Neural crest cell (in vitro differentiated cells): ENCODE data around the gene OR5B17. TPM values are rescaled to one million over a fixed set of nuclear protein-coding genes. Genes with fewer than 3 reads are reported as not detected.

Source experiments
- DNase-seq: peaks from one replicate; pipeline ENCODE4 v3.0.0; 2021; ENCODE audit warnings: low read depth, mixed read lengths, low spot score
- H3K27ac Mint-ChIP-seq: one replicate; pipeline ENCODE4 v1.8.0; 2021; ENCODE audit warnings: mild to moderate bottlenecking, mixed read lengths; ENCODE audit not compliant: unreplicated experiment
- H3K27me3 Mint-ChIP-seq: 2 replicates; pipeline ENCODE4 v1.8.0; 2021; ENCODE audit warnings: low read depth, mild to moderate bottlenecking, mixed read lengths
- H3K36me3 Mint-ChIP-seq: 2 replicates; pipeline ENCODE4 v1.8.0; 2021; ENCODE audit warnings: low read depth, mild to moderate bottlenecking, mixed read lengths
- H3K4me1 Mint-ChIP-seq: 2 replicates; pipeline ENCODE4 v1.8.0; 2021; ENCODE audit warnings: mixed read lengths
- H3K4me3 Mint-ChIP-seq: one replicate; pipeline ENCODE4 v1.8.0; 2021; ENCODE audit warnings: mild to moderate bottlenecking, mixed read lengths
- H3K9me3 Mint-ChIP-seq: 2 replicates; pipeline ENCODE4 v1.8.0; 2021; ENCODE audit warnings: mixed read lengths
- CTCF ChIP-seq: fragments of 200-600 bp; sonication (generic); conservative IDR thresholded peaks from 2 replicates; pipeline ENCODE4 v1.5.0; 2021; ENCODE audit warnings: antibody characterized with exemption, mild to moderate bottlenecking
- total RNA-seq: library from RNA; stranded (reverse); gene quantifications from 2 replicates; pipeline ENCODE4 v1.2.1, GENCODE V29; 2021

OR5B17 gene
- total RNA-seq, 1 donor from 2014 or later = not detected

DNA sequence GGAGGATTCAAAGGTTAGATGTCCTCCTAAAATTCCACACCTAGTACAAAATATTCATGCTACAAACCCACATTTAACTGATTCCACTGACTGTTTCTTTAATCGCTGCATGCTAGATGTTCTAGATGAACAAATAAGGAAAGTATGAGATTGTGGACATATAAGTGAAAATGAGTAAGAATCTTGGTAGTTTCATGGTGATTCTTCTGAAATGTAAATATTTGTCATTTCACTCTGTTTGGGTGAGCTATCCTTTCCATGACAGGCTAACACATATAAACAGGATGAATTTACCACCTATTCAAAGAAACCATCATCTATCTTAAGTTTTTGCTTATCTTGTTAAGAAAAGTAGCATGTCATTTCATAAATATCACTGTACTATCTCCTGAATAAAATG is 33.0 kb upstream of the OR5B17 start:
- Mint-ChIP-seq H3K27me3 (no peaks in the 10 kb centered on the region), H3K9me3 (peaks cover 17% of the 10 kb centered on the region), H3K36me3 (no peaks in the 10 kb centered on the region), H3K27ac (no peak overlapping the region), H3K4me1 (no peaks in the 10 kb centered on the region), H3K4me3 (no peak overlapping the region)
- DNase-seq = no peak
- no peak for TF ChIP-seq CTCF

DNA sequence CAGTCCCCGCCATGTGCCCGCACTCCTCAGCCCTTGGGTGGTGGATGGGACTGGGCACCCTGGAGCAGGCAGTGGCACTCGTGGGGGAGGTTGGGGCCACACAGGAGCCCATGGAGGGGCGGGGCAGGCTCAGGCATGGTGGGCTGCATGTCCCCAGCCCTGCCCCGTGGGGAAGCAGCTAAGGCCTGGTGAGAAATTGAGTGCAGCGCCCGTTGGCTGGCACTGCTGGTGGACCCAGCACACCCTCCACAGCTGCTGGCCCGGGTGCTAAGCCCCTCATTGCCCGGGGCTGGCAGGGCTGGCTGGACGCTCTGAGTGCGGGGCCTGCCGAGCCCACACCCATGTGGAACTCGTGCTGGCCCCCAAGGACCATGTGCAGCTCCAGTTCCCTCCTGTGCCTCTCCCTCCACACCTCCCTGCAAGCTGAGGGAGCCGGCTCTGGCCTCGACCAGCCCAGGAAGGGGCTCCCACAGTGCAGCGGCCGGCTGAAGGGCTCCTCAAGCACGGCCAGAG is 31.7 kb upstream of the OR5B17 start:
- no peaks in the 10 kb centered on the region for H3K4me1 Mint-ChIP-seq
- no peak for DNase-seq
- no peak for TF ChIP-seq CTCF
- peaks cover 11% of the 10 kb centered on the region for H3K9me3 Mint-ChIP-seq
- no peaks in the 10 kb centered on the region for H3K27me3 Mint-ChIP-seq
- no peaks in the 10 kb centered on the region for H3K36me3 Mint-ChIP-seq
- no peak overlapping the region for H3K27ac Mint-ChIP-seq
- no peak overlapping the region for H3K4me3 Mint-ChIP-seq

GRCh38 chr11:58354727-58355126 is 4.1 kb downstream of the OR5B17 start:
- Mint-ChIP-seq H3K4me3 (no peak overlapping the region), H3K27me3 (no peaks in the 10 kb centered on the region), H3K36me3 (no peaks in the 10 kb centered on the region), H3K4me1 (no peaks in the 10 kb centered on the region), H3K9me3 (no peaks in the 10 kb centered on the region), H3K27ac (no peak overlapping the region)
- TF ChIP-seq CTCF = no peak
- DNase-seq = no peak

DNA sequence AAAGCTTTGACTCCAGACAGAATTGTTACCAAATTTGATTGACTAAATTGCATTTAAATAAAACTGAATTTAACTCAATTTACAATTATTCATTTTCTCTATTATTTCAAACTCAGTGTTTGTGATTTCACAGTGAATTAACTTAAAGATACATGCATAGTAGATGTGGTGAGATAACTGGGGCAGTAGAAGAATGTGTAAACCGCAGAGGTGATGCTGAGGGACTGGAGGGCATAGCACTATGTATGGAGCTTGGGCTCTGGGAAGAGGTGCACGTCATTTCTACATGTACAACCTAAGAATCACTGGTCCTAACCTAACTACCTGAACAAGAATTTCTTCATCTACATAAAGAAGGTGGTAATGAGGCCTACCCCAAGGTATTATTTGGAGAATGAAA is 13.7 kb downstream of the OR5B17 start:
- no peak overlapping the region for H3K4me3 Mint-ChIP-seq
- H3K9me3 Mint-ChIP-seq = peaks cover 13% of the 10 kb centered on the region
- no peaks in the 10 kb centered on the region for H3K4me1 Mint-ChIP-seq
- no peak for DNase-seq
- H3K27me3 Mint-ChIP-seq = no peaks in the 10 kb centered on the region
- no peaks in the 10 kb centered on the region for H3K36me3 Mint-ChIP-seq
- no peak overlapping the region for H3K27ac Mint-ChIP-seq
- no peak for TF ChIP-seq CTCF

DNA sequence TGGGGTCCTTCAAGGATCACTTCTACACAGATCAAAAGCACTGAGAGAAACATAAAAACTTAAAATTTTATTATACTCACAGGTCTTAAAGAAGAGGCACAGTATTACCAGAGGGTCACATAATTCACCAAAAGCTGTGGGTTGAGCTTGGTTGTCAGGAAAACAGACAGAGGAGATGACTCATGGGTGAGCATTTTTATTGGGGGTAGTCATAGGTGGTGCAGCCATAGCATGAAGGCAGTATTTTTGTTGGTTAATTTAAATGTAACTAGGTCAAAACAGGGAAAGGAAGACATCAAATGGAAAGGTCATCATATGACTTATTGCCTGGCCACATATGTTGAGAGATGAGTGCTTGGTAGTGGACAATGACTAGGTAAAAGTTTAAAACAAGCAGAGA is 24.2 kb downstream of the OR5B17 start:
- Mint-ChIP-seq H3K36me3 (no peaks in the 10 kb centered on the region), H3K27ac (no peak overlapping the region), H3K27me3 (no peaks in the 10 kb centered on the region), H3K9me3 (peaks cover 10% of the 10 kb centered on the region), H3K4me1 (no peaks in the 10 kb centered on the region), H3K4me3 (no peak overlapping the region)
- TF ChIP-seq CTCF = no peak
- DNase-seq = no peak

GRCh38 chr11:58330861-58331260 is 28.0 kb downstream of the OR5B17 start:
- no peak overlapping the region for H3K4me3 Mint-ChIP-seq
- peaks cover 24% of the 10 kb centered on the region for H3K9me3 Mint-ChIP-seq
- TF ChIP-seq CTCF = no peak
- H3K36me3 Mint-ChIP-seq = no peaks in the 10 kb centered on the region
- no peaks in the 10 kb centered on the region for H3K27me3 Mint-ChIP-seq
- no peaks in the 10 kb centered on the region for H3K4me1 Mint-ChIP-seq
- no peak overlapping the region for H3K27ac Mint-ChIP-seq
- DNase-seq = no peak
